NCI-H1436 (cell line): Measurements from ENCODE around the gene NBAS.
"Not testable (repeated sequence)": the region's sequence is repeated elsewhere in the genome, so short reads cannot be mapped to it uniquely, and the experiment has no call there.

Source experiments
- DNase-seq: peaks from one replicate; lab custom pipeline; 2025; lab: John Stamatoyannopoulos, UW

The NBAS gene

GRCh38 chr2:15527074-15527739 lies 33.9 kb downstream of the NBAS start:
- no peak for DNase-seq

GRCh38 chr2:15521641-15522181 lies 39.4 kb downstream of the NBAS start:
- DNase-seq: no peak

GRCh38 chr2:15520346-15520745 lies 40.8 kb downstream of the NBAS start:
- DNase-seq: no peak

GRCh38 chr2:15518759-15519158 lies 42.4 kb downstream of the NBAS start:
- DNase-seq: not testable (repeated sequence)

- no peak for DNase-seq
Observed at GRCh38 chr2:15517793-15518192, 43.3 kb downstream of the NBAS start.

- no peak for DNase-seq
Observed at GRCh38 chr2:15511686-15512085, 49.4 kb downstream of the NBAS start.

GRCh38 chr2:15510552-15510951 lies 50.6 kb downstream of the NBAS start:
- DNase-seq: no peak

- DNase-seq: no peak
Observed at GRCh38 chr2:15510131-15510530, 51.0 kb downstream of the NBAS start.

- no peak for DNase-seq
Observed at GRCh38 chr2:15507697-15508096, 53.4 kb downstream of the NBAS start.

GRCh38 chr2:15507061-15507460 lies 54.1 kb downstream of the NBAS start:
- DNase-seq: no peak

- DNase-seq: no peak
Observed at GRCh38 chr2:15506229-15506819, 54.8 kb downstream of the NBAS start.

GRCh38 chr2:15504882-15505663 lies 56.1 kb downstream of the NBAS start:
- DNase-seq: no peak

GRCh38 chr2:15499251-15499650 lies 61.9 kb downstream of the NBAS start:
- DNase-seq: not testable (repeated sequence)

- no peak for DNase-seq
Observed at GRCh38 chr2:15498554-15498953, 62.6 kb downstream of the NBAS start.

- DNase-seq: no peak
Observed at GRCh38 chr2:15494877-15495276, 66.3 kb downstream of the NBAS start.

- DNase-seq: no peak
Observed at GRCh38 chr2:15492773-15493325, 68.3 kb downstream of the NBAS start.

- no peak for DNase-seq
Observed at GRCh38 chr2:15486770-15487169, 74.4 kb downstream of the NBAS start.

- DNase-seq: no peak
Observed at GRCh38 chr2:15485949-15486348, 75.2 kb downstream of the NBAS start.

GRCh38 chr2:15481000-15481399 lies 80.1 kb downstream of the NBAS start:
- DNase-seq: no peak

GRCh38 chr2:15480552-15480951 lies 80.6 kb downstream of the NBAS start:
- no peak for DNase-seq

- no peak for DNase-seq
Observed at GRCh38 chr2:15472876-15473275, 88.3 kb downstream of the NBAS start.

- no peak for DNase-seq
Observed at GRCh38 chr2:15472133-15472532, 89.0 kb downstream of the NBAS start.

- no peak for DNase-seq
Observed at GRCh38 chr2:15471606-15472005, 89.5 kb downstream of the NBAS start.
